Retina (tissue), 1 donor: Measurements from ENCODE around the gene PARD3.

ENCODE experiments used
- DNase-seq: peaks from one replicate; pipeline ENCODE4 v3.0.0-alpha.2; 2016

The PARD3 gene

DNA sequence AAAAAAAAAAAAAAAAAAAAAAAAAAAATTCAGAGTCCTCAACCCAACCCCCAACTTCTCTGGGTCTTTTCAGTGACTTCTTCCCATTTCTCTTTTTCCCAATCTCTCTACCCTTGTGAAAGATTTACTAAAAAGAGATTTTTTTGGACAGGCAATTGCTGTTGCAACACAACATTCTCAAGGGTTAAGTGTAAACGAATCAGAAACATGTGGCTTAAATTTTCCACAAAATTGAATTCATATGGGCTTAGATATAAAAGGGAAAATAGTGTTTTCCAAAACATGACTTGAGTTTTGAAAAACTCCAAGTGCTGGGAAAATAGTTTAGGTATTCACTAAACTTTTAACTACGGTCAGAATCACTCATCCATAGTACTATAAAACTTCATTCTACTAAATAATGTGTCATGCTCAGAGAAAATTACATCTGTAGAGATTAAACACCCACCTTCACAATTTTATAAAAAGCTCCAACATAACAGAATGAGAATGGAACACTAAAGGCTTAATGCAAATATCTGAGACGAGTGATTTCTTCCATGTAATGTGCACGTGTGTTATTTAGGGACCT lies 643.1 kb downstream of the PARD3 start:
- no peak for DNase-seq

DNA sequence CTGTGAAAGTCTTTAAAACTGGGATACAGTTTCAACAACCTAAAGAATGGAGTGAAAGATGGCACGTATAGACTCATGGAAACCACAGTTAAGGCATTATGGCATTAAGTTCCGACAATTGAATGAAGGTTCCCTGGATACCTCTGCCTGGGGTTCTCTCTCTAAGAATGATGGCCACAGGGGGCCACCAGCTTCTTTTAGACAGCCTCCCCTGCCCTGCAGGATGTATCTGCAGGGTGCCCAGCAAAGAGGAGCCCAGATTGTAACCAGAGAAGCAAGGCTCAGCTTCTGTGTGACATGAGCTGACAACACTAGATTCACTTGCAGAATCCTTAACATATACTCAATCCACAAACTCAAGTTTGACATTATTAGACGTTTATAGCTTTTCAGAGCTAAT lies 645.4 kb downstream of the PARD3 start:
- DNase-seq = no peak

DNA sequence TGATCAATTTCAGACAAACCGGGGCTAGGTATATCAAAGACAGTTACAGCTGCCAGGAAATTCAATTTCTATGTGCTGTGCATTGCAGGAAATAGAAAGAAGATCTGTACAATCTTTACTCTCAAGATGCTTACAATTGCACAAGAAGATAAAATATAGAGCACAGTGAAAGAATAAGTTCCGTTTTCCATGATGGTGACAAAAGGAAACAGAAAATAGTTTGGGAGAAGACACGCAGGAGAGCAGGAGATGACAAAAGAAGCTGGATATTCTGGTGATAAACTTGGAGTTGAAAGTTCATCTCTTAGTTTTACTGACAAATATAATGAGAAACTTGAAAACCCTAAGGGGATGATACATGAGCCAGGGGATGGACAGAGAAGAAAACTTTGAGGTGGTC lies 646.0 kb downstream of the PARD3 start:
- DNase-seq = no peak

DNA sequence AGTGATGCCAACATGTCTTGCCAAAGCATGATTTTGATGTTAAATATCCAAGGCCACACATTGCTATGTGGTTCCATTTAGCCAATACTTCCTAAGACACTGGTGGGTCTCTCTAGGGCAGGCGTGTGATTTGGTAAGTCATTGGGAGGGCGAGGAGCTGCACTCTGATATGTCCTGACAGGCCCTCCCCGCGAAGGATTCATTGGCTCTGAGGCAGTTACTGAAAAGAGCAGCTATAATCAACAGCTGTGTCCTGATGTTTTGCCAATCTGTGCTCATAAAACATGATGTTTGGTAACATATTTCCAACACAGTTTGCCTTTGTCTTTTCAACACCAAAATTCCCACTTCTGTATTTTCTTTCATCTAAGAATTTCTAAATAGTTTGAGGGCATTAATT lies 646.7 kb downstream of the PARD3 start:
- DNase-seq = no peak

DNA sequence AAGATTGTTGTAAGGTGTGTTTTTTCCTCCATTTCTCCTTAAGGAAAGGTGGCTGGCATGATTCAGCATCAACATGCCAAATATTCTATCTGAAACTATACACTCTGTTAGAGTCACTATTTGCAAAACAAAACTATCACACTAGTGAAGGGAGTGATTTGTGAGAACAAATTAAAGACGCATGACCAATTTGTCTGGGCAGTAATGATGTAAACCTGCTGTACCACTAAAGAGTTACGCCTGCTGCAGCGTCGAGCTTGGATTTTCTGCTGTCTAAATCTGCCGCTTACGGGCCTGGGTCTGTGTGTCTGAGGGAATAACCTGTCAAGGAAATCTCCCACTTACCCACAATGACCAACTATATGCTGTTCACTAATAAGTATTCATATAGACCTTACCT lies 648.3 kb downstream of the PARD3 start:
- no peak for DNase-seq

DNA sequence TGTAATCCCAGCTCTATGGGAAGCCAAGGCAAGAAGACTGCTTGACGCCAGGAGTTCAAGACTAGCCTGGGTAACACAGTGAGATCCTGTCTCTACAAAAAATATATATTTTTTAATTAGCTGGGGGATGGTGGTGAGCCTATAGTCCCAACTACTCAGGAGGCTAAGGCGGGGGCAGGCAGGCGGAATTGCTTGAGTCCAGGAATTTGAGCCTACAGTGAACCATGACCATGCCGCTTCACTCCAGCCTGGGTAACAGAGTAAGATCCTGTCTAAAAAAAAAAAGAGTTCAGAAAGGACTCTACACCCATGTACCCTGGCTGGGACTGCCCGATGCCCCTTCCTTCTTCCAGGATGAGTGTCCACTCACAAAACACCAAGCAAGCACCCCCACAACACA lies 648.7 kb downstream of the PARD3 start:
- no peak for DNase-seq

DNA sequence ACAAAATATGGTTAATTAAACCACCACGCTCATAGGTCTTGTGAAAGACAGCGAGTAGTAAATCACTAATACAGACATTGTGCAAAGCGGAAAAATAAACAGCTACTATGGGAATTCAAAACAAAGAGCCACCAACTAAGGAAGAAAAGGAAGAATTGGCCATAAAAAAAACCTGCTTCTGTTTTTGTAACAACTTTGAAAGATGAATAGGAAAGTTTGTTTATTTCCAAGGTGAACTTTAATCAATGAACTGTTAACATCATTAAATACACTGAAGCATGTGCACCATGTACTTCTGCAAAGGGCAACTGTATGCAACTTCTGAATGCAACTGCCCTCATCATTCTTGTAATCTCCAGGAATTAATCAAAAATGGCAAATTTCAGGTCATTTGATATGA lies 651.1 kb downstream of the PARD3 start:
- no peak for DNase-seq

DNA sequence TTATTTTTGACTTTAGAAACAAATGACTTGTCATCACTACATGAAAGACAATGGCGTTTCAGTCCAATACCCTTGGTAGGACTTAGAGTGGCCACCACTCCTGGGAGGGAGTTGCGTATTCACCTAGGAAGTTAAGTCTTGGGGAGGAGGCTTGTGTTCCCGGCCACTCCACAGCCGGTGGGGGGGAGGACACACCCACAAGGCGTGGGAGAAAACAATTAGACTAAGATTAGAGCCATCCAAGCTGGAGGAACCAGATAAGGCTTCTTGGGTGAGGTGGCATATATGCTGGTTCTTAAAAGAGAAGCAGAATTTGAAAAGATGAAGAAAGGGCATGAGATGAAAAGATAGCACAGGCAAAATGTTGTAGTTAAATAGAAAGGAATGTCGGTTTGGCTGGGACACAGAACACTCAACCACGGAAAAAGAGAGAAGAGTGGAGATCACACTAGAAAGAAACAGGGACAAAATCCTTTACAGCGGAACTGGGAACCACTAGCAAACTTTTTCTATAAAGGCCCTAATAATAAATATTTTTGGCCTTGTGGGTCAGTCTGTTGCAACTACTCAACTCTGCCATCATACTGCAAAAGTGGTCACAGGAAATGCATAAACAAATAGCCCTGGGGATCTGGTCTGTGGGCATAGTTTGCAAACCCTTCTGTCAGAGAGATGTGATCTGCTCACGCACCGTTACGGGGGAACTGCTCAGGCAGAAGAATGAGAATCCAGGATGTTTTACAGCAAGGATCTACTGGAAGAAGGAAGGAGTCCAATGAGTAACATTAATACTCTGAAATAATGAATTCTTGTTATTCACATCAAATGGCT lies 651.8 kb downstream of the PARD3 start:
- no peak for DNase-seq

DNA sequence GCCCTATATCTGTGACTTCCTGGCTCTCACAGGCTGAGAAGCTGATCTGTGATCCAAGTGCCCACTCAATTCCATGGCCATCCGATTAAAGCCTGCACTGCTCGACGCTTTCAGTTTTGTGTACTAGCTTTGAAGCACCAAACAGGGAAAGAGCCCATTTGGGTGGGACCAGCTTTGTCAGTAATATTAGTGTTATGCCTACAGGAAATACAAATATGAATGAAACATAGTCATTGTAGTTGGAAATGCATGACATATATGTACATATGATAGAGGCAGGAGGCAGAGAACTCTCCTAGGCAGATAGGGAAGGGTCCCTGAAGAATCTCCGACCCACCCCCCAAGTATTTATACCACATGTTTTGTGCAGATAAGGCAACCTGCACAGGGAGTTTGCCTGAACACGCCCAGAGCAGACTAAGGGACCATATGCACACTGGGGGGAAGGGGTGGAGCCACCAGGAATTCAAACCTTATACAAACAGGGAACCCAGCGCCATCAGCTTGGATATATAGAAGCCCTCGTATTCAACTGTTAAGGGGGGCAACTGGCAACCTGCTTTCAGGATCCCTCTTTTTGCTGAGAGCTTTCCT lies 653.2 kb downstream of the PARD3 start:
- DNase-seq = no peak

DNA sequence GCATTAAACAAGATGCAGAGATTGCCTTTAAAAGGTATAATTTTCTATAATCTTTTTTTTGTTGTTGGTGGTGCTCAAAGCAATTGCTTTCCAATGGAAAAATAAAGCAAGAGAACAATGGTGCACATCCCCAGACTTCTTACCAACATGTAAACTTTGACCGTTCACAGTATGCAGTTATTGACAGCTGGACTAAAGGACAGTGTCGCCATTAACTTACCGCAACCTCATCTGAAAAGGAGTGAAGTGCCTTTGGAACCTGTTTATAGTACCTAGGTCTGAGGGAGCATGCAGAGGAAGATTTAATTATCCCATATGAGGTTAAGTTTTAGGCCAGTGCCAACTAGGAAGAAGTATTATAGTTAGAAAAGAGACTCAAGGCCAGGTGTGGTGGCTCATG lies 654.5 kb downstream of the PARD3 start:
- no peak for DNase-seq

DNA sequence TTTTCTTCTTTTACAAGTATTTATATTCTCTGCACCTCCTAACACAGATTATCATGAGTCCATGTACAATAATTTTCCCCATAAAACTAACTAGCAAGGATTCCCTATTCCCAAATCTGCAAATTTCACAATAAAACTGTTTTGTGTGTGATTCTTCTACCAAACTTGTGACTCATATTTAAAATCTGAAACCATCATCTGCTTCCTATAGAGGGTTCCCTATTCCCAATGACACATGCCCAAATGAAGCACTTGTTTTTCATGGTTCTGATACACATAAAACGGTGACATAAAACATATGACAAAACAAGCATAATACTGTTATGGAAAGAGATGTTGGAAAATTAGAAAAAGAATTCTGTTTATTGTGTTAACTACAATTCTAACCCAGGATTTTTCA lies 657.6 kb downstream of the PARD3 start:
- no peak for DNase-seq

DNA sequence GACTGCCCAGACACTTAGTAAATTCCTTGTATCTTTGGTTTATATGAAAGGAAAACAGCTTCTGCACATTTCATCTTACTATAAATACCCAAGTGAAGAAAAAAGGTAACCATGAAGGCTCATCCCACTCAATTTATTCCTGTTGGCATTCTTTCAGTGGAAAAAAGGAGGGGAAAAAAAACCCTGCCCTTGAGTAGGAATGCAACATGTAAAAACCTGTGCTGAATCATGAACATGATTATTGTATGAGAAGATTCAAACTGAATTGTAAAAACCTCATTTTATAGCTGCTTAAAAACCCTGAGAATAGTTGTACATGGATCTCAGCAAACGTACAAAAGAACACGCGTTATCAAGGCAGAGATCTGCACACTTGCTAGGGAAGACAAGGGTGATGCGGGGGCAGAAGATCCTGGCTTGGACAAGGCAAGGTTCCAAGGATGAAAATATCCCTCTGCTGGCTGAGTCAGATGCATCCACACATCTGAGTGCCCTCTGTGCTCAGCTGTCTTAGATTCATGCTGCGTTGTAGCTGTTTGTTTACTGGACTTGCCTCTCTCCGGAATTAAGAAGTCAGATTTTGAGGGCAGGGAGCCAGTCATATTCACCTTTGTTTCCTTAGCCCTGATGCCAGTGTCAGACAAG lies 658.2 kb downstream of the PARD3 start:
- no peak for DNase-seq

DNA sequence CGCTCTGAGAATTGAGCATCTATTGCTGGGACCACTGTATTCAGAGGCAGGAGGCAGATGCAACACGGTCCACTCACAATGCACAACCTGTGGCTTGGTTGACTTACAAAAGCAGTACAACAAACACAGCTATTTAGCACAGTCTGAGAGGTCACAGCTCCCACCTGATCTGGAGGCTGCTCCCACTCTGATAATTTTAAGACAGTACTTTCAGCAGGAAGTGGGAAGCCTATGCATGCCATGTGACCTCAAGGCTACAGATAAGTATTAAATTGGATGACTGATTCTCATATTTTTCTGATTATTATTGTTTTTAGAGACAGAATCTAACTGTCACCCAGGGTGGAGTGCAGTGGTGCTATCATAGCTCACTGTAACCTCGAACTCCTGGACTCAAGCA lies 659.3 kb downstream of the PARD3 start:
- DNase-seq = no peak

DNA sequence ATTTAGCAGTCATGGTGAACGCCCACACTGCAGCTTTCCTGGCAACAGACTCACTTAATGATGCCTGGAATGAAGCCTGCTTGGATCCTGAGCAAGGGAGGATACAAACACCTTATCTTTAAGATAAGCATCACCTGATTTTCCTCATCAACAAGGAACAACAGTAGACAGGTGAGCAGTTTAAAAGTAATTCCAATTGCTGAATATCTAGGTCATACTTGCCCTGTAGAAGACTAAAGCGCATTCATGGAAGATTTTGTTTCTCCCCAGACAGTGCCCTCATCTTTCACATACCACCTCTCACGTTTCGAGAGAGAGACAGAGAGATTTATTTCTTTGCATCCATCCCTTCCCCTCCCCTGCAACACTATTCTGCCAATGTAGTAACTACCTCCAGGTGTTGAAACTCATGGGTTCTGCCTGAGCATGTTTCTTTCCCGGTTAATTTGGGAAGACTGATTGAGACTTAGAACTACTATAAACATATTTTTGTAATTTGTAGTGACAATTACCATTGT lies 660.7 kb downstream of the PARD3 start:
- DNase-seq = no peak

DNA sequence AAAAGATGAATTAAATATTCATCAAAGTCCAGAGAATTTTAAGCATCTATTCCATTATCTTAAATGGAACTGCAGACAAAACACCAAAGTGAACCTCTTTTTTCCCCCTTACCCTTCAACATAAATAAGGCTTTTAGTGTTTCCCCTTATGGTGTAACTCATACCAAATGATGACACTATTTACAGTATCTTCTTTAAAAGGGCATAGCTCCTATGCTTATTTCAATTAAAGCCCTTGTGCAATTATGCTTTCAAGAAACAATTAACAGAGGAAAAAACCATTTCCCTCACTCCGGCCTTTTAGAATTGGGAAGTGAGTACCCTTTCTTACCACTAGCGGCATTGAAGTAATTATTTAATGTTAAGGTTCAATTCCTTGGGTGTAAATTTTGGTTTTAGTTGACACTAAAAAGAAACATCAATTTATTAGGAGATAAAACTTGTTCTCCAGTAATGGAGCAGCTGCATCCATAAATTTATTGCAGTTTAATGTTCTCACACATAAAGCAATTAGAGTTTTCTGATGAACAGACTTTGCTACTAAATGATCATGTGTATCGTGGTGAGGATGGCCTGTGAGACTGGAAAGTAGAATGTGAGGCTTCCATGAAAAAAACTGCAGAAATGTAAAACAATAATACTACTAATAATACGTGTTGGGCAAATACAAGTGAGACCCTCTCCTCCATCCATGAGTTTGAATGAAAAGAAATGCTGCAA lies 661.3 kb downstream of the PARD3 start:
- DNase-seq = no peak

DNA sequence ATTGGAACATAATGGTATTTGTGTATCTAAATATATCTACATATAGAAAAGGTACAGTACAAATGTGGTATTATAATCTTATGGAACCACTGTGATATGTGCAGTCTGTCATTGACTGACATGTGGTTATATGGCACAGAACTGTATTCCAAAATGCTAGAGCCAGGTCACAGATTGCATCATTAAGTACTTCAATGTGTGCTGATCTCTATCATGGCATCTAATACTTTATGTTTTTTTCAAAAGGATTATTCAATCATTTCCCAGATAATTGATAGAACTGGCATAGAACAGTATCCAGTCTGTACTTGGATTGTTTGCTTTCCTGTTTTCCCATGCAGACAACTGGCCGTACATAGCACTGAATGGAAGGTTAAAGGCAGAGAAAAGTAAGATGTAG lies 662.7 kb downstream of the PARD3 start:
- DNase-seq = no peak

DNA sequence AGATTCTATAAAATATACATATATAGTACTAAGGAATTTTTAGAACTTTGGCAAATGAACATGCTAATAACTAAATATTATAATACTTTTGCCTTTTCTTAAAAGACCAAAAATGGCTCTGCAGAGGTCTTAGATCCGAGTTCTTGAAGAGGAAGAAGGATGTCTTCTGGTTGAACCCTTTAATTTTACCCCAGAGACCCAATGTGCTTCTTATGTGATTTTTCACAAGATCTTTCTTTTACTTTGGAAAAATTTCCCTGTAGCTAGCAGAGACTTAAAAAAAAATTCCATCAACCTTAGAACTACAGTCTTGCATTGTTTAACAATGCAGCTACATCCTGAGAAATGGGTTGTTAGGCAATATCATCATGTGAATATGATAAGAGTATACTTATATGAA lies 663.2 kb downstream of the PARD3 start:
- DNase-seq = no peak

DNA sequence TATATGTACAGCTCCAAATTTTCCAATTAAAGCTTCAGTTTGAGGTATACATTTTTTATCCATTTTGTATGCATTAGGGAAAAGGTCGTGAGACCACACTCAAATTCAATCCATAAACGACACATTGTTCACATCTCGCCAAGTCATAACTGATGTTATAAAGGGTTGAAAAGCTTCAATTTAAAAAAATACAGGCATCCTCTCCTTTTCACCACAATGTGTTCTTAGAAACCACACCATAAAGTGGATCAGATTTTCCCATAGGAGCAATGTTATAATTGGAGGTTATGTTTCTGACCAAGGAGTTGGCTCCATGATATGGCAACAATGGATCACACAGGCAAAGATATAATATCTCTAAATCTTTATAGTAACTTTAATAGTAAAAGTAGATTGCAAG lies 663.6 kb downstream of the PARD3 start:
- no peak for DNase-seq

DNA sequence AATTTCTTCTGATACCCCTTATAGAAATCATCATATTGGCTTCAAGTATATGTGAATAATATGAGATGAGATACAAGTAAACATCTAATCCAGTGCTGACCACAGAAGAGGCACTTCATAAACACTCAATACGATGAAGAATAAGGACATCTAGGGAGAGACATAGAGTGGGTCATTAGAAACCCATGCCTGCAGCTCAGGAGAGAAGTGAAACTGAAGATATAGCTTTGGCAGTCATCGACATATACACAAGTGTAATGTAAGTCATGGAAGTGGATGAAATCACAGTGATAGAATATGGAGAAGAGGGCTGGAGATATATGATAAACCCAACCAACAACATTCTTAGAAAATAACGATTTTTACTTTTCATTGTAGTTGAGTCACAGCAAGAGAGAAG lies 665.0 kb downstream of the PARD3 start:
- no peak for DNase-seq

DNA sequence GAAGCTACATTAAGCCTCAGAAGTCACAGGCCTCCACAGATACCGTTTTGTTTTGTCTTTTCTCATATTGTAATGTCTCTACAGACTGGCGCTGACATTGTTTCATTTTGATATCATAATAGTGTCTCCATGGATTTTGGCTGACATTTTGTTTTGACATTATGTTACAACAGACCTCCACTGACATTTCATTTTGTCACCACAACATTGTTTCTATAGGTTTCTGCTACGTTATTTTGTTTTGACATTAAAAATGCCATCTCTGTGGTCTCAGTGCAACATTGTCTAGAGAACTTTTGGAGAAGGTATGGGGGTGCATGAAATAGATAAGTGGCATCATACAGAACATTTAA lies 666.8 kb downstream of the PARD3 start:
- no peak for DNase-seq

DNA sequence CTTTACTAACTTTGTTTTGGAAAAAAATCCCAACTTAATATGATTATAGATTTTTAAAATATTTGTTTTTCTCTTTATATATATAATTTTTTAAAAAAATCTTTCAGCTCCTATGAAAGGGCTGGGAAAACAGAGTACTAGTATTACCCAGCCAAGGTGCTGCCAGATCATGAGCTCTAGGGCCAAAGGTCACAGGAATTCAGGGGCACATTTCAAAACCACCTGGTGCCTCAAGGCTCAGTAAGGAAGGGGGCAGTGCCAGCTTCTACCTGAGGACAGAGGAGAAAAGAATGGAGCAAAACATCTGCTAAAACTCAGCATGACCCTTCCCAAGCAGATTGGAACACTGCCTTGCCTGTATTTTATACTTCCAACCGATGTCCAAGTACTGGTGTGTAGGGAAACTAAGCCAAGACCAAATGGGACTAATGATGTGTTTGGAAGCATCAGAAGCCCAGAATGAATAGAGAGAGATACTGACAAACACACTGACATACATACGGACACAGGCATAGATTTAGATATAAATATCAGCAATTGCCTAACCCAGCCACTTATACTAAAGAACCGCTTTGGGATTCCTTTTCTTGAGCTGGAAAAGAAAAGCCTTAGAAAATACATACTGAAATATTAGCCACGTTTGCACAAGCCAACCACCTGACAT lies 667.3 kb downstream of the PARD3 start:
- no peak for DNase-seq

DNA sequence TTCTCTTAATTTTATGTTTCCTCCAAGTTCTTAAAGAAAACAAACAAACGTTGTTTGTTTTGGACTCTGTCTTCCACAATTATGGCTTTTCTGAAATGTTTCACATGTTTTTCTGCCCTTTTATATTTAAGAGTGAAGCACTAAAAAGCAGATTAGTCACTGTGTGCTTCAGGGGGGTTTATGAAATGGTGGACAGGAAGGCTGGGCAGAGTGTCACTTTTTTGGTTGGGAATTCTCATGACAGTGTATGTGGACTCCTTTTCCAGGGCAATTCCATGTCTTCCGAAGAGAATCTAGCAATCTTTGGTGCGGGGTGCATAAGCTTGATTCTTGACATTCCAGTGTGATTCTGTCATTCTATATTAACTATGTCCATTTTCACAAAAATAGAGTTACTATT lies 669.4 kb downstream of the PARD3 start:
- no peak for DNase-seq

DNA sequence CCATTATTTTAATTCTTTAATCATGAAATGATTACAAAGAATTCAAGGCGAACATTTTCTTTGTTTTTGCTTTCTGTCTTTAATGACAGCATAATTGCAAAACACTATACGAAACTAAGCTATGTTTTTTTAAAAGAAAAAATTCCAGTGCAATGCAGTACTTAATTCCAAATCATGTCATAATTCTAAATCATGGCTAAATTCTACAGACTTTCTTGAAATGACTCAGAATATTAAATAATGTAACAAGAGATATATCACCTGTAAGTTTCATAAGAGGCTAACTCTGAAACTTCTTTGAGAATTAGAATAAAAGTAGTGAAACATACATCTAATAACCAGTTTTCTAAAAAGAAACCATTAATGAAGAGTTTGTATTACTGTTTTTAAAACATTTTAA lies 671.6 kb downstream of the PARD3 start:
- DNase-seq = no peak
